Astrocyte (in vitro differentiated cells and primary cell): ENCODE measurements around the gene GIT2.

Source experiments
- CTCF ChIP-seq: IDR thresholded peaks from 2 replicates; pipeline ENCODE4 v1.5.1; 2011; ENCODE audit warnings: low read depth, mild to moderate bottlenecking, inconsistent platforms, low read length, moderate library complexity; ENCODE audit not compliant: insufficient read depth
- EZH2 ChIP-seq: IDR thresholded peaks from 2 replicates; pipeline ENCODE4 v1.6.1; 2012; ENCODE audit warnings: mild to moderate bottlenecking, low read length, inconsistent platforms; ENCODE audit not compliant: insufficient read depth

GRCh38 chr12:109910254-109910968, 85.8 kb downstream of the GIT2 start:
- TF ChIP-seq CTCF (no peak), EZH2 (no peak)
